ENCODE measurements around the gene TBC1D14.
A peak's percentile ranks its signal among the peaks of the same experiment; 100 is the strongest.

Gene TBC1D14

DNA sequence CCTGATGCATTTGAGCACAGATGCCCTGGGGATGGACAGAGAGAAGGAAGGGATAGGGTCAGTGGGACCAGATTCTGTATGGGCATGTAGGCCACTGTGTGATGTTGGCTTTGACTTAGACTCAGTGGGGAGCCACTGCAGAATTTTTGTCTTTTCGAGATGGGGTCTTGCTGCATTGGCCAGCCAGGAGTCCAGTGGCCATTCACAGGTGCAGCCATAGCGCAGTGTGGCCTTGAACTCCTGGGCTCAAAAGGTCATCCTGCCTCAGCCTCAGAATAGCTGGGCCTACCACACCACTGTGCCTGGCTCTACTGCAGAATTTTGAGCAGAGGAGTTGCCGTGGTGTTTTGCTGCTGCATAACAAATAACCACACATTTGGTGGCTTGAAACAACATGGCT, 22.8 kb downstream of the TBC1D14 start:
- DNase-seq: no peak

DNA sequence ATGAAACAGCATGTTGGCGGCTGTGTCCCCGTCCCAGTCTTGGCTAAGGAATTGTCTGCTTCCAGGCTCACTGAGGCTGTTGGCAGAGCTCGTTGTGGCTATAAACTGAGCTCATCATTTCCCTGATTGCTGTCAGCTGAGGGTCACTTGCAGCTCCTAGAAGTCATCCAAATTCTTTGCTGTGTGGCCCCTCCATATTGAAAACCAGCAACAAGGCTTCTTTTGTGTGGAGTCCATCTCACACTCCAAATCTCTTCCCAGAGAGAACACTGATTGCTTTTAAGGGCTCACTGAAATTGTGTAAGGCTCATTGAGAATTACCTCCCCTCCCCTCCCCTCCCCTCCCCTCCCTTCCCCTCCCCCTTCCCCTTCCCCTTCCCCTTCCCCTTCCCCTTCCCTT, 23.3 kb downstream of the TBC1D14 start:
- no peak for DNase-seq

DNA sequence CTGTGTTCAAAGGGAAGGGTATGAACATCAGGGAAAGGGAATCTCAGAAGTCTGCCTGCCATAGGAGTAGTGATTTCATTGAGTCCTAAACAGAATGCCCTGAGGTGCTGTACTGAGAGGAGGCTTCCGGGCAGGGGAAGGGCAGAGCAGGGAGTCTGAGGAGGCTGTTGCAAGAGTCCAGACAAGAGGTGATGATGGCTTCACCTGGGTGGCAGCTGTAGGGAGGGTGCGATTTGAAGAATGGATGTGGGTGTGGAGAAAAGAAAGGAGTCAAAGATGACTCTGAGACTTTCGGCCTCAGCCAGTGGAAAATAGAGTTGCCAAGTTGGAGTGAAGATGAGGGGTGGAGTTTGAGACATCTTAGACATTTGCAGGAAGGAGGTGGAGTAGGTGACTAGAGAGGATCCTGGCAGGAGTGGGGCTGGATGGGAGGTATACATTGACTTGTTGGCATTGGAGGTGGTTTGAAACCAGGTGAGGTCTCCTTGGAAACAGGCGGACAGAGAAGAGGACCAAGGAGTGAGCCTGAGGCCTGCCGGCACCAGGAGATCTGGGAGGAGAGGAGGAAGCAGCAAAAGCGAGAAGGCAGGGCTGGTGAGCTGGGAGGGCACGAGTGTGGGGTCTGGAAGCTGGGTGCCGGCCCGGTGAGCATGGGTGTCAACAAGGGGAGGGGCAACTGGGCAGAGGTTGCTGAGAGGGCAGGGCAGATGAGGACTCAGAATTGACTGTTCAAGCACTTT, 24.2 kb downstream of the TBC1D14 start:
- no peak for DNase-seq

DNA sequence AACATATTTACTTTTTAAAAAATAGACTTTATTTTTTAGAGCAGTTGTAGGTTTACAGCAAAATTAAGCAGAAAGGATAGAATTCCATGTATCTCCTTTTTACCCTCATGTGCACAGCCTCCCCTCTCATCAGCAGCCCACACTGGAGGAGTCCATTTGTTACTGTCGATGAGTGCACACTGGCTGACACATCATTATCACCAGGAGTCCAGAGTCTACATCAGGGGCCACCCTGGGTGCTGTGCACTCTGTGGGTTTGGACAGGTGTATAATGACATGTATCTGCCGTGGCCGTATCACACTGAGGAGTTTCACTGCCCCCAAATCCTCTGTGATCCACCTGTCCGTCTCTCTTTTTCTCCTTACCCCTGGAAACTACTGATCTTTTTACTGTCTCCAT, 26.3 kb downstream of the TBC1D14 start:
- DNase-seq: no peak

DNA sequence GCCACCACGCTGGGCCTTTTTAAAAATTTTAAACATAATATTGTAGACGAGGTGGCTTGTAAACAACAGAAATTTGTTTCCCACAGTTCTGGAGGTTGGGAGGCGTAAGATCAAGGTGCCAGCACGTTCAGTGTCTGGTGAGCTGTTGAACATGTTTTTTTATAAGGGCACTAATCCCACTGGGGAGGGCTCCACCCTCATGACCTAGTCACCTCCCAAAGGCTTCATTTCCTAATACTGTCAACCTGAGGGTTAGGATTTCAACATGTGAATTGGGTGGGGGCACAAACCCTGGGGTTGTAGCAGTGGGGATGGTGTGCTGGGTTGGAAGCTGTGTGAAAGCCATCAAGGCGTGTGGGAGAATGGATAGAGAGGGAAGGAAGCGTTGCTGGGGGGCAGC, 27.6 kb downstream of the TBC1D14 start:
- DNase-seq: no peak

DNA sequence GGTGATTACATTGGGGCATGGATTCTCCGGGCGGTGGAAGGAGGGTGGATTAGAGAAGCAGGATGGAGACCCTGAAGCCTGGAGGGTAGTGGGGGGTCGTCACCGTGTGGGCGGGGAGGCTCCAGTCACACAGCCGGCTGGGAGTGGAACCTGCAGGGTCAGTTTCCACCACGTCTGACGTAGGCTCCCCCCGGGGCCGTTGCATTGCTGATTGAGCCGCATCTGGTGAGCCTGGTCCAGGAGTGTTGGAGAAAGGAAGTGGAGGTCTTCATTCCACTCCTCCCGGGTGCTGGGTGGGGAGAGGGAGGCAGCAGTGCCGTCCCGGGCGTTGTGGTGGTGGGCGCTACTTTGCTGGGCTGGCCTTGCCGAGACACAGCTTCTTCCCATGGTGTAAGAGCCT, 28.1 kb downstream of the TBC1D14 start:
- no peak for DNase-seq

DNA sequence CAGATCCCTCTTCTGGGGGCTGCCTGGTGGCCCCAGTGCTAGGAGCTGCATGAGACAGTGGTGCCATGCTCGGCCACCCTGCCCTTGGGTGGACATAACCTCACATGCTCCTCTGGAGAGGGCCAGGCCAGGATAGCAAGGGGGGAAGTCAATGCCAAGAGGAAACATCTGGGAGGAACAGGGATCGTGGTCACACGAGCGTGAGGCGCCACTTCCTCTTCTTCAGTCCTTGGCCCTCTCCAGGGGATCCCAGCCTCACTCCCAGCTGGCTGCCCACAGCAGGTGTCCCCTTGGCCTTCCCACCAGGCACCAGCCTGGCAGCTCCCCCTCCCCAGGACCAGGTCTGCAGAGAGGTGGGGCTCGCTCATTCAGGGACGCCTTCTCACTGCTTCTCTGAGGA, 28.6 kb downstream of the TBC1D14 start:
- DNase-seq: no peak

DNA sequence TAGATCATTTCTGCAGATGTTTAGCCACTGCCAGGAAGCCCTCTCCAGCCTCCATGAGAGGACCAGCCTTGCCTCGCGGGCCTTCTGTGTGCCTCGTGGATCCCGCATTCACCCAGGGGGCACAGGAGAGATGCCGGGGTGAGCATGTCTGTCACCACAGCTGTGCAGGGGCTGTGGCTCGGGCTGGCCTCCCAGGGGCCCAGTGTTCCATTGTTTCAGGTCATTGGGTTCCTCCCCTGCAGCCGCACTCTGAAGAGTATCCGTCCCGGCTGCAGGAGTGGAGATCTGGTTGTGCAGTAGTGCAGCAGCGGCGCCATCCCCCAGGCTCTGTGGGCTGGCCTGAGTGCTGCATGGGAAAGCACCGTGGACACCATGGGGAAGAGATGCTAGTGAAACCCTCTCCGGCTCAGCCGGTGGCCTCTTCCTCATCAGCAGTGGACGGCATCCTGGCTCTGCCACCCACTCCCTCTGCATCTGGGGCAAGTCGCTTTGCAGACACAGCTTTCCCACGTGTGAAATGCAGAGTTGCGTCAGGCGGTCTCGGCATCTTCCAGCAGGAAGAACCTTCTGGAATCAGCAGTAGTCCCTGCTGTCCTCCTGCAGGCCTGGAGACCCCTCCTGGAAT, 29.1 kb downstream of the TBC1D14 start:
- no peak for DNase-seq

DNA sequence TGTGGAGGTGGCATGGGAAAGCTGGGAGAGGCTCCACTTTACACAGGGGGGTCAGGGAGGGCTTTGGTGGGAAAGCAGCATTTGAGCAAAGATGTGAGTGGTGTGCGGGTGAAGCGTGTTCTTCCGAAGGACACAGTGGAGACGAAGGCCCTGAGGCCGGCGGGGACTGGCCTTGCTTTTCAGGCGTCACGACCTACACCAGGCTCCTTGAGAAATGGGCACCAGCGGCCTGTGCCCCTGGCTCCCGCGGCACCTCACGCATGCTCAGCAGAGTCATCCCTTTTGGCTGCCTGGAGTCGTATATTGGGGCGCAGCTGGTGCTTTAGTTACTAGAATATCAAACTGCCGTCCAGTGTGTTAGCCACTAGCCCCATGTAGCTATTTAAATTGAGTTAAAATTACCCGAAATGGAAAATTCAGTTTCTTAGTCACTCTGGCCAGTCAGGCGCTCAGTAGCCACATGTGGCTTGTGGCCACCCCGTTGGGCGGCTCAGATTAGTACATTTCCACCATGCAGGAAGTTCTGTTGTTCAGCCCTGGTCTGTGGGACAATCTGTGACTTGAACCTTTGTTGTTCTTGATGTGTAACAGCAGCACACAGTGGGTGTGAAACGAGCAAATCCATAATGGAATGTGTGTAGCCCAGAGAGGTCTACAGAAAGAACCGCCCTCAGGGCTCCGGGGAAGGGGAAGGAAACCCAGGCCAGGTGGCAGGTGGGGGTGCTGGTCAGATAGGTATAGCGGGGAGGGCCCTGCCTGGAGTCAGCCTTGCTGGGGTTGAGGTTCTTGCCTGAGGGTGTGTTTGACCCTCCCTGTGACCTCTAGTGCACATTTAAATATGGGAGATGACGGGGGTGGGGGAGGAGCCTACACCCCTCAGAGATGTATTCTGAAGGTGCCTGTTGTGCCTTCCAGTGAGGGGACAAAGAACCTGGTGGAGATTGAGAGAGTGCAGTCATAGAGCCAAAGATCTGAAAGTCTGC, 30.4 kb downstream of the TBC1D14 start:
- peak; percentile 19 for DNase-seq

DNA sequence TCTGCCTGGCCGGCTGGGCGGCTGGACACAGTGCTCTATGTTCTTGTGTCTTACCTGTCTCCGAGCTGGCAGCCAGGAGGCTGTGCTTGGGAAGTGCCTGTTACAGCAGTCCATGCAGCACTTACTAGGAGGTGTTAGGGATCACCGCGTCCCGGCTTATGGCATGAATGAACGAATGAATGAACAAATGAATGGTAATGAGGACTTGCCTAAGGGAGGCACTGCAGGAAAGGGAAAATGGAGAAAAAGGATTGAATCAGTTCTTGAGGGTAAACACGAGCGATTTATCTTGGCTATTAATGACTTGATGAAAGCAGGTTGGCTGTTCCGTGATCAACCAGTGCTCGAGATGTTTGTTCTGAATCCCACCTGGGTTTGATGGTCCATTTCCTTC, 31.1 kb downstream of the TBC1D14 start:
- DNase-seq: no peak

DNA sequence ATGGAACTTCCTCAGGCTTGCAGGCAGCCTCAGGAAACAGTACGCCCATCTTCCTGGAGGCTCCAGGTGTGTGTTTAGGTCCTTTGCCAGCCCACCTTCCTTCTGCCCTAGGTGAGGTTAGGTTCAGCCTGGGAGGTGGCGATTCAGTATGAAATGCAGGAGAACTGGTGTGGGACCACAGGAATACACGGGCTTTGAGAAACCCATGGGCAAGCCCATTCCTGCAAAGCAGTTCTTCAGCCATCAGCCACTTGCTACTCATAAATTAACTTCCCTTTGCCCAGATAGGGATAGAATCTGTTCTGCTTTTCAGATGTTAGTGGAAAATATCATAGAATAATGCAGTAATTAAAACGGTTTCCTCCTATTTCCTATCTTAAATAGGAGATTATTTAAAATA, 32.2 kb downstream of the TBC1D14 start:
- DNase-seq: no peak

DNA sequence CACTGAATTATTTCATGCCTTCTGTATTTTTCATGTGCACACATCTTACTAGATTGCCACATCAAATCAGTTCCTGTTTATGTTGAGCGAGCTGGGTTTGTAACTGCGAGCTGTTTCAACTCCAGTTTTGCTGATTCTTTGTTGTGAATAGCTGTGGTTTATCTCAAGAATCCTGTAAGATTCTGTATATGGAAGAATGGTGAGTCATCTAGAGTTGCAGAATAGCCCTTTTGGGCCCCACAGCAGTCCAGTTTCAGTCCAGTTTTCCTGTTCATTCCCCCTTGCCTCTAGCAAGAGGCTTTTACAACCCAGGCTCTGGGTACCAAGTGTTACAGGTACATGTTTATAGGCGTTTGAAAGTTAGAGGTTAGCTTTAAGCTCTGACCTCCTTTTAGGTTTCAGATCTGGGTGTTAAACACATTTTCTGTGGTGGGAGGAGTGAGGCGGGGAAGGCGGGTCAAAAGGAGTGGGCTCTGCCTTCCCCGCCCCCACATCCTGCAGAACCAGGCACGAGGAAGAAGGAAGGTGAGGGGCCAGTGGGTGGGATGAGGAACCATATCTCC, 32.7 kb downstream of the TBC1D14 start:
- DNase-seq: peak; percentile 70

DNA sequence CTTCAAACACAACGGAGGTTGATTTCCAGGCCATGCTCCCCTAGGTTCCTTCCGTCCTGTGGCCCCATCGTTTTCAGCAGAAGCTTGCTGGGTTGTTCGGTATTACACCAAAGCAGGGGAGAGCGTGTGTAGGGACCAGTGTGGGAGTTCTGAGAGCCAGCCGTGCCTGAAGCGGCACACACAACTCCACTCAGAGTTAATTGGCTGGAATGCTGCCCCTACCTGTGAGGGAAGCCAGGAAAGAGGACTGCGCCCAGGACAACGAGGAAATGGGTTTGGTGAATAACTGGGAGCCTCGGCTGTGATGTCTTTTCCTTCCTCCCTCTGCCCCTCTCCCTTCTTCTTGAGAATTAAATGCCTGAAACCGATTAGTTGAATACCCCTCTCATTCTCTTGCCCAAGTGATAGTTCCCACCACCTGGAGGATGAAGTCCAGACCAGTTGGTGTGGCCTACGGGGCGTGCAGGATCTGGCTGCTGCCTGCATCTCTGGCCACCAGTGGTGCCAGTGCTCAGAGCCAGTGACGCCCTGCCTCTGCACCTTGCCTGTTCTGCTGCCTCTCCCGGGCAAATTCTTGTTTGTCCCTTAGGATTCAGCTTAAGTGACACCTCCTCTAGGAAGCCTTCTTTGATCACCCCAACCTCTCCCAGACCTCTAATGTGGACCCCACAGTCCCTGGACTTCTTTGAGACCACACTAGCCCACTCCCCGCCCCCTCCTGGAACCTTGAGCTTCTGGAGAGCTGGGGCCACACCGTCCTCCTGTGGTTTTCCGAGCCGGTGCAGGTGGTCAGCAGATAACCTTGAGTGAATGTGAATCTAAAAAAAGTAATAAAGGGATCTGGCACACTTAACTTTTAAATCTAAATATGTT, 33.6 kb downstream of the TBC1D14 start:
- no peak for DNase-seq

DNA sequence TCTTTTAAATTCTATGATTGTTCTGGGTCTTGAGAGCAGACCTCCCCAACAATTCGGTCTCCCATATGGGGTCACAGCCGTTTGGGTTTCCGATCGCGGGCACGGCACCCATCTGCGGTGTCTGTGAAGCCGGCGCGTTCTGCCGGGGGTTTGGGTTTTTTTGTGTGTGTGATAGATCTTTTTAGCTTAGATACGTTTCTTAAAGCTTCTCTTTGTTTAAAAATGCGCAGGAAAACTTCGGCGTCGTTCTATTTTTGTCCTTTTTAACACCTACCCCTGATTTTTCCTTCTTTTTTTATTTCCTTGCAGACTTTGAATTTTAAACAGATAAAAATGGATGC, 34.2 kb downstream of the TBC1D14 start:
- no peak for DNase-seq

DNA sequence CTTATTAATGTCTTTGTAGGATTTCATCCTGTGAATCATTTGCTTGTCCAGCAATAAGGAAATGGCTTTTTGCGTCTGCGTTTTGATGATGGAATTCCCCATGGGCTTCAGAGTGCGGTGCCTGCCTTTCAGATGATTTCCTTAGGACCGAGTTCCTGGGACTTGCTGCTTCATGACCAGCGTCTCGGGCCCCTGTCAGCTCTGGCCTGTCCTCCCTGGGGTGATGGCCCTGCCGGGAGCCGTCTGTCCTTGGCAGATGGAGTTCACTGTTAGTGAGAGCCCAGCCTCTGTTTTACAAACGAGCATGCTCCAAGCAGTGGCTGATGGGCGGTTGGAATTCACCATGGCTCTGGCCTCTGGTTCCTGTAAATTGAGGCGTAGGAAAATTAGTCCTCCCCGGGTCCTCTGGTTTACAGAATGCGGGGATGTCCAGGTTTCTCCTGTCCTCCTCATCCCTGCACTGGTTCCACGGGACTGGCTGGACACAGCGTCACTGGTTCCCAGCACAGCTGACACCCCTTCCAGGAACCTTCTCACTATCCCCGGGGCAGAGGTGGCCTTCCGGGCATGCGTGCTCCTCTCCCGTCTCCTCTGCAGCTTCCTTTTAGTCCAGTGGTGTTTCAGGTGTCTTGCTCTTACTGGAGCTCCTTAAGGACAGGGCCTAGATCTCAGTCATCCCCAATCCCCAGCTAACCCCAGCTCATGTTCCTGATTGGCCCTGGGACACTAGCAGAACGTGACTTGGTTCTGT, 34.9 kb downstream of the TBC1D14 start:
- DNase-seq: no peak

DNA sequence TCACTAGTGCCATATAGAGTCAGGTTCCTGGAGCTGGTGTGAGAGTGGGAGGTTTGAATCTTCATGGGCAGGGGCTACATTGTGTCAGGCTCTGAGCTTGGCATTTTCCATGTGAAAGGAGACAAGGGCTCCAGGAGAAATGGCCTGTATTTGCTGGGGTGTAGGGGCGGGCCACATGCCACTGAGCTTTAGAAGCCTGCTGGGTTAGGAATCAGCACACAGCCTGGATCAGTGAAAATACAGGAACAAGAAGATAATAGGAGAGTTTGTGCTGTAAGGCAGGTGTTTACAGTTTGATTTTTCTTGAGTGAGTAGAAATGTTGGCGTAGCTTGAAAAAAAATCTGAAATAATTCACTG, 35.4 kb downstream of the TBC1D14 start:
- no peak for DNase-seq

DNA sequence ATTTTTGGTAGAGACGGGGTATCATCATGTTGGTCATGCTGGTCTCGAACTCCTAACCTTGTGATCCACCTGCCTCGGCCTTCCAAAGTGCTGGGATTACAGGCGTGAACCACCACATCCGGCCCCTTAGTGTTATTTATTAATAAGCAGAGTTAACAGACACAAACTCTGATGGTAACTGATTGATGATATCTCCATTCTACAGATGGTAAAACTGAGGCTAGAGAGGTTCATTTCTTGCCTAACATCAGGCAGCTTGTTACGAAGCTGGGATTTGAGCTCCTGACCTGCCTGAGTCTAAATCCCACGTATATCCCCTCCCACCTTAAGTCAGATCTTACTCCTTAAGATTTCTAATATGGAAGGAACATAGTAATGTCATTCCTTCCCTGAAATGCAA, 36.9 kb downstream of the TBC1D14 start:
- no peak for DNase-seq

DNA sequence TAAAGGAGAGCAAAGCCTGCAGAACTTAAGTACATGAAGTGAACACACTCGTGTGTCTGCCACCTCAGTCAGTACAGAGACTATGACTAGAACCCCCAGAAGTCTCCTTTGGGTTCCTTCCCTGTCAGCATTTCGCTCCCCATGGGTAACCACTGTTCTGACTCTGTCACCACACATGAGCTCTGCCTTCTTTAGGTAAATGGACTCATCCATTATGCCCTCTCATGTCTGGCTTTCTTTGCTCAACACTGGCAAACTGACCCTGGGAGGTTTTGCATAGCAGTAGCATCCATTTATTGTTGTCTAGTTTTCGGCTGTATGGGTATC, 38.5 kb downstream of the TBC1D14 start:
- no peak for DNase-seq

DNA sequence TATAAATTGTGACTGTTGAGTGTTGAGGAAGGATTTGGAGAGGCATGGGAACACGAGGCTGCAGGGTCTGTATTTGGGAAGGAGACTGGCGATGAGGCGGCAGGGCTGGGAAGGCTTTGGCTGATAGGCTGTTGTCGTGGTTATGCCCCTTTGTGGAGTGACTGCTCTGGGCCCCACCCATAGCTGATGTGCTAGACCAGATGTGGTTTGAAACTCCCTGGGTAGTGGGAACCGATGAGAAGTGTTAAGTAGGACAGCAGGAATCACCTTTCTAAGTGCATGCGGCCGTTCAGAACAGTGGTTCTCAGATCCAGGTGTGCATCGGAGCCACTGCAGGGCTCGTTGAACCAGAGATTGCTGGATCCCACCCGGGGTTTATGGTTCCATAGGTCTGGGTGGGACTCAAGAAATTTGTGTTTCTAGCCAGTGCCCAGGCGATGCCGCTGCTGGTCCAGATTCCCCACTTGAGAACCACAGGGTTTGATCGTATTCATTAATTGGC, 42.3 kb downstream of the TBC1D14 start:
- no peak for DNase-seq

DNA sequence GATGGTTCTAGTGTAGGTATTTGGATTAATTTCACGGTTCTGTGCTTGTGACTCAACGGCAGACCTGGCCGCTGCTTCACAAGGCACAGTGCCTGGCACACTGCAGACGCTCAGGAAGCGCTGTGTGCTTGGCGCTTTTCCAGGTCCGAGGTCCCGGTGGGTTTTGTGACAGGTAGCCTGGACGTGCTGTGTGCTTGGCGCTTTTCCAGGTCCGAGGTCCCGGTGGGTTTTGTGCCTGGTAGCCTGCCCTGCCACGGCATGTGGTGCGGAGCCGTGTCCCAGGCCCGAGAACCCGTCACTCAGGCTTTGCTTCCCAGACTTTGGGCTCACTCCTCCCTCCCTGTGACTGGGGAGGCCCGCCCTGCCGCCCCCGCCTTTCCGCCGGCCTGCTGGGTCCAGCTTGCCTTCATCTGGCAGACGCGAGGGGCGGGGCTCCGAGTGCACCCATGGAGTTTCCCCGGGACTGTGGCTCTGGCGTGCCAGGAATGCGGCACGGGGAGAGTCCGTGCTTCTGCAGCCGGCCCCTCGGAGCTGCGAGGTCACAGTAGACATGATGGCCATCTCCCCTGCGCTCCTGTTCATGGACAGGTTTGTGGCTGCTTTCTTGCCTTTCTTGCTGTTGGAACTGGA, 44.2 kb downstream of the TBC1D14 start:
- no peak for DNase-seq

DNA sequence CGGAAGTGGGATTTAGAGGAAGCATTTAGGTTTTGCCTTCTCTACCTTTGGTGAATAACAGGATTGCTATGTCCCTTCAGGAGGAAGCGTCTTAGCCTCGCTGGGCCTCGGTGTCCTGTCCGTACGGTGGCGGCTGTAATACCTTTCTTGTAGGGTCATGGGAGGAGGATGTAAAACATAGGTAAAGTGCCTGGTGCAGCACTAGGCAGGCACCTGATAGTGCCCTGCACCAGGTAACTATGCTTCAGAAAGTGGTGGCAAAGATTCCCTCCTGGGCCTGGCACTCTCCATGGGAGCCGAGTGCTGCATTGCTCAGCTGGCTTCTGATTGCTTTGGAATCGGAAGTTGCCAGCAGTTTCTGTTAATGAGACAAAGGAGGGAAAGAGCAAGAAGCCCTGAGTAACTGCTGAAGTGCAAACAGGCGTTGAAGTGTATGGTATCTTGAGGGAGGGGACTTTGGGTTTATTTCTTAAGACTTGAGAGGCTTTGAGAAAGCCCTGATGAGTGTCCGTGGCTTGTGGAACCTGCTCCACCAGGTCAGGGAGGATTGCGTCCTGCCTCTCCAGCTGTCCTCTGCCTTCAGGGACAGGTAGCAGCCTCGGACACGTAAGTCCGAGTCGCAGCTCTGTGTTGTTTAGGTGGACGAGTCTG, 45.8 kb downstream of the TBC1D14 start:
- no peak for DNase-seq

Measured in RPMI8226 (cell line).